KG1 (cell line): ENCODE measurements around the gene SLIT1.

ENCODE experiments used
- DNase-seq: peaks from one replicate; lab custom pipeline; 2025; lab: John Stamatoyannopoulos, UW

The SLIT1 gene

DNA sequence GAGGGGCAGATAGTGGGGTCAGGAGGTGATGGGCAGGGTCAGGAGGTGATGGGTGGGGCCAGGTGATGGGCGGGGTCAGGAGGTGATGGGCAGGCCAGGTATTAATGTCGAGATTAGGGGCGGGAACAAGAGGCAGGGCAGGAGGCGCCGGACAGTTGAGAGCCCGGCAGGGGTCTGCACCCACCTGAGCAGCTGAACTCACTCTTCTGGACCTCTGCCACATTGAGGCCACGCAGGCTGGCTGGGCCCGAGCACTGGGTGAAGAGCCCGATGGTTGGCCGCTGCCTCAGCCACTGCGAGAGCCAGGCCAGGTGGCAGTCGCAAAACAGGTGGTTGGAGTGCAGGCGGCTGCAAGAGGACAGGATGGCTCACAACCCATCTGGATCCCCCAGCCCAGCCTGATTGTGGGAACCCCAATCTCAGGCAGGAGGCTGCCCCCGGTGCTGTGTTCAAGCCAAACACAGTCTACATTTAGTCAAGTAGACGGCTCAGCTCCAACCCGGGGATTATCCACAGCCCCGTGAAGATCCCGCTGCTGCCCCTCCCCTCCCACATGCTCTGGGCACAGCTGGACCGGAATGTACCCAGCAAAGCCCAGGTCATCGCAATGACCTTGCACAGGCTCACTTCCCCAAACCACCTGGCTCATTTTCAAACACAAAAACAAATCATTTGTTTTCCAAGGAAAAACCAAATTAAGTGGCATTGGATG is 122.3 kb downstream of the SLIT1 start:
- DNase-seq: no peak

DNA sequence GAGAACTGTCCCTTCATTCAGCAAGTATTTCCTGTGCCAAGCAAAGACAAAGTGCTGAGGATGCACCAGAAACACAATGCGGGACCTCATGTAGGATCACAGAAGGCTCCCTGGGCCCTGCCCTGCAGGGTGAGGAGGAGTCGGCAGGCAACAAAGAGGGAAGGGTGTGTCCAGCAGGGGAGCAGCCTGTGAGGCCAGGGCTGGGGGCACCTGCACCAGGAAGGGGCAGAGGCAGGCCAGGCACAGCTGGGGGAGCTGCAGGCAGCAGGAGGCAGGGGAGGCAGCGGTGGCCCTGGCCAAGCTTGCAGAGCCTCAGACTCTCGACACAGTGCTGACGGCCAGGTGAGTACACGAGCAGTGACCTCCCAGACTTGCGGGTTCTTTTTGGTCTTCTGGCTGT is 123.3 kb downstream of the SLIT1 start:
- no peak for DNase-seq

DNA sequence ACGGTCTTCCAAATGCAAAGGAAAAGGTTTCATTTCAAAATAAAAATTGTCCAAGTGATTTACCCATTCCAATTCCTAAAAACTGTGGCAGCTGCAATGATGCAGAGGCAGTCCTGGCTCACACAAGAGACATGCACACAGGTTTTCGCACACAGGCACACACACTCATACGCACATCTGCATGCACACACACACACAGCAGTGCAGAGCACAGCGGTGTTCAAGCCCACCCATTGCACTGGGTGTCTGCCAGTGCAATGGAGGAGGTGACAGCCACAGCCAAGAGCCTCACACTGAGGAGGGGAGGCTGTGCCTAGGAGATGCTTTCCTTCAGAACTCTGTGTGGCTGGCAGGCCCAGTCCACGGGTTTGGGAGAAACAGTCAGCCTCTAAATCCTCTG is 123.7 kb downstream of the SLIT1 start:
- no peak for DNase-seq

DNA sequence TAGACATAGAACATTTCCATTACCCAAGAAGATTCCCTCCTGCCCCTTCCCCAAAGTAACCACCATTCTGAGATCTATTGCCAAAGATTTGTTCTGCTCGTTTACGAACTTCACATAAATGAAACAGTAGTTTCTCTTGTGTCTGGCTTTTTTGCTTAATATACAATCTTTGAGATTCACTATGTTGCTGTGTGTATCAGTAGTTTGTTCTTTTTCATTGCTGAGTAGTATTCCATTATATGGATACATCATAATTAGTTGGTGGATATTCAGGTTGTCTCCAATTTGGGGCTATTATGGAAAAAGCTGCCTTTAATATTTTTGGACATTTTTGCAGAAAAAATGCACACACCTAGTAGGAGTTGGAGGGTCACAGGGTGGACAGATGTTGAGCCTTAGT is 124.3 kb downstream of the SLIT1 start:
- no peak for DNase-seq

DNA sequence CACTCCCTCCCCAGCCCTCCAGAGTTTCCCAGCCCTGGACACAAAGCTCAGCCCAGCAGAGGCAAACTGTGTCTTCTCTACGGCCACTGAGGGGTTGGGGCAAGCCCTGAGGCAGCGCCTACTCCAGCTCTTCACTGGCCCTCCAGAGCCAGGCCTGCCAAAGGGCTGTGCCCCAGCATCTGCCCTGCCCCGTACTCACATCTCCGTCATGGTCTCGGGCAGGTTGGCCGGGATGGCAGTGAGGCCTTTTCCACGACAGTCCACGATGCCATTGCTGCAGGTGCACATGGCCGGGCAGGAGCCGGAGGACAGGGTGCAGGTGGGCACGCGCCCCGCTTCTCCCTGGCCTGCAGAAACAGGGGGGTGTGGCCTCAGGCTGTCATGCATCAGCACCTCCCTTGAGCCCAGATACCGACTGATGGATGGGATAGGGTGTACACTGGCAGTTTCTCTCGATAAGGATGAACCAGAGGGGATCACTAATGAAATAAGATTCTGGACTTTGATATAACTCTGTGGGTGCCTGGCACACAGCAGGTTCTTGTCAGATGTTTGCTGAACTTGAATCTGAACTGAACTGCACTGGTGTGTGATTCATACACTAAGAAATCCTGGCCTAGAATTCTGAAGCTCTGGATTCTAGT is 125.2 kb downstream of the SLIT1 start:
- DNase-seq: no peak

DNA sequence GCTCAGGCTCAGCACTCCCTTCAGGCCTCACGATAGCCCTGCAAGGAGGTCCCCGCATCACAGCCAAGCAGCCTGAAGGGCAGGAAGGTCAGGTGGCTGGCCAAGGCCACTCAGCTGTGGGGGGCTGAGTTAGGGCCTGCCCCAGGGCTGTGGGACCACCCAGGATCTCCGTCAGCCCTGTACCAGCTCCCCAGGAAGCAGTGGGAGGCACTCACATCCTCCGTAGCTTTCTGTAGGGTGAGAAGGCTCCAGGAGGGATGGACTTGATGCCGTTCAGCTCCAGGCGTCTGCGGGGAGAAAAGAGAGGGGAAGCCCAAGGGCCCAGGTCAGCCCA is 125.9 kb downstream of the SLIT1 start:
- no peak for DNase-seq

DNA sequence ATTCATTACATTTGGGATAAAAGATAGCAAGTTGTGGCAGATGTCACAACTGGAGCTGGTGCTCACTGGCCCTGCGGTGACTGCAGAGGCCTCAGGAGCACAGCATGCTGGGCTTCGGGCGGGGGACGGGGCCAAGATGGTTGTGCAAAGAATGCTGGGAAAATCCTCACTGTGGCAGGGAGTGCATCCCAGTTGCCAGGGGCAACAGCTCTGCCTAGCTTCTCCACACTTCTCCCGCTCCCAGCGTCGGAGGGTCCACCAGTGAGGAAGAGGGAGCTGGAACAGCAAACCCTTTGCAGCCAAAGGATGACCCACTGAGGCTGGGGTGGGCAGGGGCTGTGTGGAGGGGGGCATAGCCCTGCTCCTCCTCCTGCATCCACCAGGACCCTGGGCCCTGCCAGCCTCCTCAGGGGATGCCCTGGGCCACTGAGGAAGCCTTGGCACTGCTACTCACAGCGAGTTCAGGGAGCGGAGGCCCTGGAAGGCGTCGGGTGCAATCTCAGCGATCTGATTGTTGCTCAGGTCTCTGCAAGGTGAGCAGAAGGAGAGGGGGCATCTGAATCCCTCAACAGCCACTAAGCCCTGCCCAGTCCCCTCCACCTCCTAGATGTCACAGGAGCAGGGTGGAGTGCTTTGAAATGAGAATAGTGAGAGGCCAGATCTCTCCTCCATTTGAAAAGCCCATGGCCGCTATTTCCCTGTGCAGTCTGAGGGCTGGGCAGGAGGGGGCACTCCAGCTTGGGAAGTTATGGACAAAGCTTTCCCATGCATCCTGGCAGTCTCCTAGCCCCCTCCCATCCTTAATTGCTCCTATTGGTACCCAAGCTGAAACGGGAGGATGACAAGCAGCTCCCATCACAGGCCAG is 126.5 kb downstream of the SLIT1 start:
- DNase-seq: no peak

DNA sequence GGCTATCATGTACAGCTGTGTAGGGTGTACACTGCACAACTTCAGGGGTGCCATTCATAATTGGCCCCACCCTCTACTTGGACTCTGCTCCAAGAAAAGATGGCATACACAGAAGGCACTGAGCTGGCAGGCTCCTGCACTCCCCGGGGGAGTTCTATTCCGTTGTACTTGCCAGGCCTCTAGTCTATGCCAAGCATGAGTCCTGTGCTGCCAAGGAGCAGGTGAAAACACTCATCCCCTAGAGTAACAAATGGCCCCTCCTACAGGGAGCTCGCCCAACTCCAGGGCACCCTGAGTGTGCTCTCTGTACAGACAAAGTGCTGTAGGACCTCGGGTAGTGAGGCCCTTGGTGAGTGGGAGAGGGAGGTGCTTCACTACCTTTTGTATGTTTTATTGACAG is 127.2 kb downstream of the SLIT1 start:
- no peak for DNase-seq

DNA sequence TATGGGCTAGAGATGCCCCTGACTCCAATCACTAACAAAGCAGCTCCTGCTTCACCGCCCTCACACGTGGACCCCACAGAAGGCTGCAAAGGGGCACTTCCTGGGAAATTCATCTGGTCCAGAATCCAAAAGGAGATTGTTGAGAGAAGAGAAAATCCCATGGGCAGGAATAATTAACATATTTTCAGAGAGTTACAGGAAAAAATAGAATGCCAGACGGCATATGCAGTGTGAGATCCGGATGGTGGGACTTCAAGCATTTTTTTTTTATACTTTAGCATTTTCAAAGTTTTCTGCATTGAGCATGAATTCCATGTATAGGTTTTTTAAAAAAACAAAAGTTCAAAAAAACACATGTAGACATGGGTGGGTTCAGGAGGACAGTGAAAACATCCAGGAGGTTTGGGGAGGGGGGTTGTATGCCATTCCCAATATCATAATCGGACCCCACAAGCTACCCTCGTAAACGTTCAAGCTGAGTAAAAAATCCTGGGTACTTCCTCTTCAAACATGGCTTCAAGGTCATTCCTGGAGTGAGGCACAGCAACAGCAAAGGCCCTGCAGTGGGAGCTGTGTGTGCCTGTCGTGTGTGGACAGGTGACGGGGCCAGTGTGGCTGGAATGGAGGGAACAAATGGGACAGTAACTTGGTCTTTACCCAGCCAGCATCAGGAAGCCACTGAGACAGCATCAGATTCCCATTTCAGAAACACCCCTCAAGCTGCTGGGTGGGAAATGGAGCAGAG is 128.1 kb downstream of the SLIT1 start:
- no peak for DNase-seq

DNA sequence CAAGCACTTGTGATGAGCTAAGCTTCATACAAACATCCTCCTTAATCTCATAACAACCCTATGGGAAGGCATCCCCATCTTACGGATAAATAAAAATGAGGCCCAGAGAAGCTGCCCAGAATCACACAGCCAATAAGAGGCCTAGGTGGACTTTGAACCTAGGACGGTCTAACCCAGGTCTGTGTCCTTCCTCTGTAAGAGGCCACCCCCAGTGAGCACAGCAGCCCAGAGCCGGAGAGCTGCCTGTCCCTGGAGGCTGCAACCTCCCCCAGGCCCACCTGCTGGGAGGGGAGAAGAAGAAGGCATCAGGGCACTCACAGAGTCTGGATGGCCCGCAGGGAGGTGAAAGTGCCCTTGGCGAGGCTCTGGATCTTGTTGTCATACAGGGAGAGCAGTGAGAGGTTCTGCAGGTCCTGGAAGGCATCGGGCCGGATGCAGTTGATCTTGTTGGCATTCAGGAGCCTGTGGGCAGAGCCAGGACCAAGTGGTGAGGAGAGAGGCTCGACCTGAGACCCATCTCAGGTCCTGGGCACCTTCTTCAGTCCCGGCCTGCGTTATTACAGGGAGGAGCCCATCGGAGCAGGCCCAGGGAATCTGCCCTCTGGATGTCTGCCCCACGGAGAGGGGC is 129.6 kb downstream of the SLIT1 start:
- DNase-seq: no peak

DNA sequence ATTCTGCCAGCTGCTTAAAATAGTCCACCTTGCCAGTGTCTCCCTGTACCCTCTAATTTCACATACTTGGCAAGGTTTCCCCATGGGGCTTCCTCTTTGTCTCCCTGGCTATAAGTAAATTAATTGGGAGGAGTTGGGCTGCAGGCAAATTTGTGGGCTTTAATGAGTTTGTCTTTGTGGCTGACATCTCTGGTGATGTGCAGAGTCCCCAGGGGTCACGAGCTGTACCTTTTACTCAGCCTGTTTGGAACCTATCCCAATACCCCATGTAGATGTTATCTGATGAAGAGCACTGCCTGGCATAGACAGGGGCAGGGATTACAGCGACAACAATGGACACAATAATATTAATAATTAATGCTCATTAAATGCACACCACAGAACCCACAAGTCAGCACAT is 132.5 kb downstream of the SLIT1 start:
- no peak for DNase-seq

DNA sequence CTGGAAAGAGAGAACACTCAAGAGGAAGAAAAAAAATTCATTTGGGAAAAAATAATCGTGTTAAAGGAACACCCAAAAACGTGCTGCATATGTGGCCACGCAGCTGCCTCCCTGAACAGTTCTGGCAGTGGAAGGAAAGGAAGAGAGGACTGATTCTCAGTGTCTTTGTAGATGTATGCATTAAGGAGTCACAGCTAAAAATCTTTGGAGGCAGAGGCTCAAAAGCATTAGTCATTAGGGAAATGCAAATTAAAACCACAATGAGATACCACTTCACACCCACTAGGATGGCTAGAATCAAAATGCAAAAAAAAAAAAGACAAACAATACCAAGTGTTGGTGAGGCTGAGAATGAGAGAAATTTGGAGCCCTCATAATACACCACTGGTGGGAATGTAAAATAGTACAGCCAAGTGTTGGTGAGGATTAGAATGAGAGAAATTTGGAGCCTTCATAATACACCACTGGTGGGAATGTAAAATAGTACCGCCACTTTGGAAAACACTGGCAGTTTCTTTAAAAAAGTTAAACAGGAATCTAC is 134.7 kb downstream of the SLIT1 start:
- no peak for DNase-seq

DNA sequence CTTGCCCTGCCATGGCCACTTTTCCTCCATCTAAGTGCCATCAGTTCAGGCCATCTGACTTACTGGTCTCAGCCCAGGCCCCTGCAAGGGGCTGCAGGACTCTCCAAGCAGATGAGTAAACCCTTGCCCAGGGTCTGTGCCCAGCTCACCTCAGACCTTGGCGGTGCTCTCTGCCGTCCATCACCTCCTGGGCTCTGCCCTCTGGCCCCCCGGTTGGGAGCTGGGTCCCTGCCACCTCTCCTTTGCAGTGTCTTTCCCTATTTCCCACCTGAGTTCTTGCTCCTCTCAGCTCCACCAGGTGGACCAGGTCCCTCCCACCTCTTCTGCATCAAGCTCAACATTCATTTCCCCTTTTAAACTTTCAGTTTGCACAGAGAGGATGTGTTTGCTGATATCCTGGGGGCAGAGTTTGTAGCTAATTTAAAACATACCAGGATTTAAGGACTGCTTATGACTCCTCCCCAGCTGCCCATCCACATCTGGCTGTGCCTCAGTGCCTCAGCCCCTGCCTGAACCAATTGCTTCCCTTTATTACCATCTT is 135.5 kb downstream of the SLIT1 start:
- no peak for DNase-seq

DNA sequence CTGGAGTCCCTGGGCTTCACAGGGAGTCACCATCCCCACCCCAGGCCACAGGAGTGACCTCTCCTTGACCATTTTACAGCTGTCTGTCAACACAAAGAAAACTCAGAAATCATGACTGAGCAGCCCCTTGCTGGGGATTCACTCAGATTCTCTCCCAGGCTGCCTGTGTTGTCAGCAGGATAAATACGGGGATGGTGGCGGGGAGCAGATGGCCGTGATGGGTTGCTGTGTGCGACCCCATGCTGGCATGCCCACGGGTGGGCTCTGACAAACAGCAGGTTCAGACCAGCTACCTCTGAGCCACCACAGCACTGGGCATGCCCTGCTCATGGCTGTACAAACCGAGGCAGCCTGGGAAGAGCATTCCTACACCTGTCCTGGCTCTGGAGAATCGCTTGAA is 136.1 kb downstream of the SLIT1 start:
- no peak for DNase-seq

DNA sequence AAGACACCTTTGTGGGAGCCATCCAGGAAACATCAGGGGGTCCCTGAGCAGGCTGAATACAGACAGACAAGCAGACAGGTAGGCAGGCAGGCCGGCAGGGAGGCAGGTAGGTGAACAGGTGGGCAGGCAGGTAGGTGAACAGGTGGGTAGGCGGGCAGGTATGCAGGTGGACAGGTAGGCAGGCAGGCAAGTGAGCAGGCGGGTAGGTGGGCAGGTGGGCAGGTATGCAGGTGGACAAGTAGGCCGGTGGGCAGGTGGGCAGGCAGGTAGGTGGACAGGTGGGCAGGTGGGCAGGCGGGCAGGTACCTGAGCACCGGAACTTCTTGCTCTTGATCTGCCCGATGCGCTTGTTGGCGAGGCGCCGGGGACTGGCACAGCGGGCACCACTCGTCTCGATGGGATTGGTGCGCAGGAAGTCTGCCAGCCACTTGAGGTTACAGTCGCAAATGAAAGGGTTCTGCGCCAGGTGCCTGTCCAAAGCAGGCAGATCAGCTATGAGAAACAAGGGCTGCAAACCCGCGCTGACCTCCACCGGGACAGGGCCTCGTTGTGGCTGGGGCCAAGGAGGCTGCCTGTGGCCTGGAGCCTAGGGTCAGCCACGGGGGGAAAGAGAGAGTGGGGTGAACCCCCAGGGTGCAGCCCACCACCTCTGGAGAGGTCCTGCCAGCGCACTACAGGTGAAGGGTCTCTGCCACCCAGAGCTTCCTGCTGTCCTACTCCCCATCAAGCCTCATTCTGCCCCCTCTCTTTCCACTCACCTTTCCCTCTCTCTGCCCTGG is 136.9 kb downstream of the SLIT1 start:
- DNase-seq: no peak

DNA sequence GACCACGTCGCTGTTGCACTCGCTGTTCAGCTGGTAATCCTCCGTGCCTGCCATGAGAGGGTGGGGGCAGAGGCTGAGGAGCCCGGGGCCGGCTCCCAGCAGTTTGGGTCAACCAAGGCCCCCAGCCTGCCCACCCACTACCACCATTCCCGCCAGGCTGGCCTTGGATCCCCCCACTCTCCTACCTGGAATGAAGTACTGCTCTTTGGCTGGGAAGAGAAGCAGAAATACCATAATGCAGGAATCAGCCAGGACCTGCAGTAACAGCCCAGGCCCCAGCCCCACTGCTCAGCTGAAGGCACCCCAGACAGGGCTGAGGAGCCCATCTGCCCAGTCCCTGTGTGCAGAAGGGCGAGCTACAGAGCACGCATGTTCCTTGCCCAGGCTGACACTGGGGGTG is 138.0 kb downstream of the SLIT1 start:
- DNase-seq: no peak

DNA sequence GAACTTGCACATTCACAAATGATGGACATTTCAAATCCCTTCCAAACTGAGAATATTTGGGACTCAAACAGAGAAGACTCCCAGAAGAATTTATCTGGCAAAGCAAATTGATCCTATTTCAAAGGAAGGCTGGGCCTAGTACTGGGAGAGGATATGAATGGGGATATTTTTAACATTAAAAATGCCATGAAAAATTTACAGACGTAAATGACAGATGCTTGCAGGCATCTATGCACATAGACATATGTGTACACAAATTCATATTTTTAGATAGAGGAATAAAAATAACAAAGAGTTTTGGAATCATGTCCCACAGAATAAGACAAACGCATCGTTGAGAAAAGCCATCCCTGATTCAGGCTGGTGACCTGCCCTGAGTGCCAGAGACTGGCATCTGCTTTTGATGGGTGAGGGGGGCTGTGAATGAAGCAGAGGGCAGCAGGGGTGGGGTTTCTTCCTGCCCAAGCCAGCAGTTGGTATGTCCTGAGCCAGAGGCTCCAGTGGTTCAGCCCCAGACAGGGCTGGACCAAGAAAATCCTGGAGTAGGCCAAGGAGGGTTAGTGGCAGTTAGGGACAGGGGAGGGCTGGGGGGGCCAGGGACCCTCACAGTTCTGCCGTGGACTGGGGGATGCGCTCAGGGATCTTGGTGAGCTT is 138.5 kb downstream of the SLIT1 start:
- no peak for DNase-seq

DNA sequence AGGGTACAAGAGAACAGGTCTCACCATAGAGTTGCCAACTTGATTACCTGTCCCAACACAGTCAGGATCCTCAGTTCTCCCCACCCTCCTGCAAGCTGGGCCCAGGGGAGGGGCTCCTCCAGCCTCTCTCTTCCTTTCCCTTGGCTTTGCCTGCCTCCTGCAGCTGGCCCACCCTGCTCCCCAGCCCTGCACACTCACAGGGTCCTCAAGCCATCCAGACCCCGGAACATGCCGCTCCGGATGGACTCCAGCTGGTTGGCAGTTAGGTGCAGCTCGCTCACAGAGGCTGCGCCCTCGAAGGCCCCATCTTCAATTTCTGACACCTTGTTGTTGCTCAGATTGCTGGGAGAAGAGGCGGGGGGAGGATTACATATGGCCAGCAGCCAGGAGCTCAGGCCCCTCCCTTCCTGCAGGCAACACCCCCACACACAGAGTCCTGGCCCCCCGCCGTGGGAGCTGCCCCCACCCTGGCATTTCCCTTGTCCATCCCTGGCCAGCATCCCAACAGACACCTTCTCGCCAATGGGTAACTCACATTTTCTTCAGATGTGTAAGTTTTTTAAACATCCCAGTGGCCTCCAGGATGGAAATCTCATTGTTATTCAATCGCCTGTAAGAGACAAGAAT is 139.2 kb downstream of the SLIT1 start:
- DNase-seq: no peak

DNA sequence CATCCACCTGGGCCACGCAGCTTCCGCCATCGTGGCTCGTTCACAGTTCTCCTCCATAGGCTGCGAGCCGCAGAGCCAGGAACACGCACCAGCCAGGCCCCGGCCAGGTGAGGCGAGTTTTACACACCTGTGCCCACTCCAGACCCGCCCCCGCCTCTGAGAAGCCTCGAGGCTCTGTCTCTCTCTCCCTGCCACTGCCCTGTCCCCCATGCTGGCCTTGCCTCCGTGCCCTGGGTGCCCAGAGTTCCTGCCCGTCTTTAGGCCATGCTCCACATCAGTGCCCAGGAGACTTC is 142.2 kb downstream of the SLIT1 start:
- DNase-seq: no peak
